ENCODE data around the gene IGFBPL1.

GRCh38 chr9:38443181-38443580 is 18.9 kb upstream of the IGFBPL1 start:
- no peak for TF ChIP-seq CTCF (IDR thresholded peaks at IDR 0.05)
- TF ChIP-seq POLR2A (IDR thresholded peaks at IDR 0.05): no peak
- TF ChIP-seq POLR2AphosphoS5 (IDR thresholded peaks at IDR 0.05): no peak
